Stimulated activated effector memory CD8-positive, alpha-beta T cell treated with anti-CD3 and anti-CD28 coated beads, Interleukin-12 subunit alpha, Interleukin-12 subunit beta, amount 100 ng/mL, for 72 hours (primary cell): ENCODE results near the gene EN2.

Source experiments
- ATAC-seq: fragments of 150-1000 bp; cut with Tn5 transposase; 2 replicates; pipeline ENCODE4 v1.10.0; 2021
- DNase-seq, 2 donors: peaks; one replicate each; pipeline ENCODE4 v3.0.0; 2021 to 2022; ENCODE audit warnings: low spot score in 2 of 2
- H3K27ac Mint-ChIP-seq: one replicate; pipeline ENCODE4 v1.8.0; 2022; ENCODE audit warnings: mild to moderate bottlenecking, mixed read lengths
- H3K36me3 Mint-ChIP-seq: one replicate; pipeline ENCODE4 v1.8.0; 2022; ENCODE audit warnings: mild to moderate bottlenecking, mixed read lengths
- H3K4me1 Mint-ChIP-seq: one replicate; pipeline ENCODE4 v1.8.0; 2022; ENCODE audit warnings: mixed read lengths
- H3K4me3 Mint-ChIP-seq: one replicate; pipeline ENCODE4 v1.8.0; 2022; ENCODE audit warnings: mild to moderate bottlenecking, mixed read lengths
- H3K9me3 Mint-ChIP-seq: one replicate; pipeline ENCODE4 v1.8.0; 2022; ENCODE audit warnings: mixed read lengths

The EN2 gene

GRCh38 chr7:155422599-155423336 lies 35.2 kb upstream of the EN2 start:
- DNase-seq (no peak), ATAC-seq (no peak)
- no peaks in the 10 kb centered on the region for H3K36me3 Mint-ChIP-seq
- H3K4me1 Mint-ChIP-seq = no peaks in the 10 kb centered on the region
- H3K9me3 Mint-ChIP-seq = no peaks in the 10 kb centered on the region
- no peak overlapping the region for H3K27ac Mint-ChIP-seq
- H3K4me3 Mint-ChIP-seq = no peak overlapping the region

- ATAC-seq = no peak
- Mint-ChIP-seq H3K27ac (no peak overlapping the region), H3K9me3 (no peaks in the 10 kb centered on the region), H3K4me3 (no peak overlapping the region), H3K36me3 (no peaks in the 10 kb centered on the region), H3K4me1 (no peaks in the 10 kb centered on the region)
- no peak for DNase-seq
Measured at GRCh38 chr7:155423337-155424285, 34.3 kb upstream of the EN2 start.

GRCh38 chr7:155424301-155425010 lies 33.5 kb upstream of the EN2 start:
- Mint-ChIP-seq H3K36me3 (no peaks in the 10 kb centered on the region), H3K4me3 (no peak overlapping the region), H3K9me3 (no peaks in the 10 kb centered on the region), H3K27ac (no peak overlapping the region), H3K4me1 (no peaks in the 10 kb centered on the region)
- ATAC-seq (no peak), DNase-seq (no peak)

GRCh38 chr7:155425011-155425340 lies 33.0 kb upstream of the EN2 start:
- ATAC-seq = no peak
- no peak overlapping the region for H3K27ac Mint-ChIP-seq
- H3K4me1 Mint-ChIP-seq = no peaks in the 10 kb centered on the region
- no peaks in the 10 kb centered on the region for H3K36me3 Mint-ChIP-seq
- DNase-seq = no peak
- no peaks in the 10 kb centered on the region for H3K9me3 Mint-ChIP-seq
- H3K4me3 Mint-ChIP-seq = no peak overlapping the region

GRCh38 chr7:155425887-155426286 lies 32.0 kb upstream of the EN2 start:
- ATAC-seq = no peak
- H3K27ac Mint-ChIP-seq = no peak overlapping the region
- H3K9me3 Mint-ChIP-seq = no peaks in the 10 kb centered on the region
- no peaks in the 10 kb centered on the region for H3K36me3 Mint-ChIP-seq
- H3K4me1 Mint-ChIP-seq = no peaks in the 10 kb centered on the region
- no peak for DNase-seq
- H3K4me3 Mint-ChIP-seq = no peak overlapping the region

- Mint-ChIP-seq H3K4me3 (no peak overlapping the region), H3K27ac (no peak overlapping the region), H3K36me3 (no peaks in the 10 kb centered on the region), H3K9me3 (no peaks in the 10 kb centered on the region), H3K4me1 (no peaks in the 10 kb centered on the region)
- DNase-seq (no peak), ATAC-seq (no peak)
Measured at GRCh38 chr7:155426543-155427410, 31.2 kb upstream of the EN2 start.

GRCh38 chr7:155427411-155428038 lies 30.4 kb upstream of the EN2 start:
- no peaks in the 10 kb centered on the region for H3K9me3 Mint-ChIP-seq
- H3K4me3 Mint-ChIP-seq = no peak overlapping the region
- no peak overlapping the region for H3K27ac Mint-ChIP-seq
- no peaks in the 10 kb centered on the region for H3K4me1 Mint-ChIP-seq
- DNase-seq (no peak), ATAC-seq (no peak)
- H3K36me3 Mint-ChIP-seq = no peaks in the 10 kb centered on the region

GRCh38 chr7:155428171-155428834 lies 29.6 kb upstream of the EN2 start:
- Mint-ChIP-seq H3K4me3 (no peak overlapping the region), H3K4me1 (no peaks in the 10 kb centered on the region), H3K36me3 (no peaks in the 10 kb centered on the region), H3K27ac (no peak overlapping the region), H3K9me3 (no peaks in the 10 kb centered on the region)
- no peak for DNase-seq
- ATAC-seq = no peak

- Mint-ChIP-seq H3K36me3 (no peaks in the 10 kb centered on the region), H3K9me3 (no peaks in the 10 kb centered on the region), H3K4me1 (no peaks in the 10 kb centered on the region)
Measured at GRCh38 chr7:155429651-155430050, 28.3 kb upstream of the EN2 start.

GRCh38 chr7:155430606-155431005 lies 27.3 kb upstream of the EN2 start:
- no peak overlapping the region for H3K27ac Mint-ChIP-seq
- H3K4me3 Mint-ChIP-seq = no peak overlapping the region
- no peaks in the 10 kb centered on the region for H3K9me3 Mint-ChIP-seq
- ATAC-seq (no peak), DNase-seq (no peak)
- H3K4me1 Mint-ChIP-seq = no peaks in the 10 kb centered on the region
- no peaks in the 10 kb centered on the region for H3K36me3 Mint-ChIP-seq

More at GRCh38 chr7:155429651-155430050, 28.3 kb upstream of the EN2 start:
- H3K27ac Mint-ChIP-seq = no peak overlapping the region
- H3K4me3 Mint-ChIP-seq = no peak overlapping the region
- DNase-seq = no peak
- no peak for ATAC-seq

GRCh38 chr7:155431231-155431630 lies 26.7 kb upstream of the EN2 start:
- Mint-ChIP-seq H3K4me1 (no peaks in the 10 kb centered on the region), H3K4me3 (no peak overlapping the region), H3K36me3 (no peaks in the 10 kb centered on the region), H3K27ac (no peak overlapping the region), H3K9me3 (no peaks in the 10 kb centered on the region)
- DNase-seq (no peak), ATAC-seq (no peak)

- no peaks in the 10 kb centered on the region for H3K9me3 Mint-ChIP-seq
- no peak overlapping the region for H3K4me3 Mint-ChIP-seq
- ATAC-seq (no peak), DNase-seq (no peak)
- no peaks in the 10 kb centered on the region for H3K4me1 Mint-ChIP-seq
- no peak overlapping the region for H3K27ac Mint-ChIP-seq
- no peaks in the 10 kb centered on the region for H3K36me3 Mint-ChIP-seq
Measured at GRCh38 chr7:155431711-155432110, 26.2 kb upstream of the EN2 start.

GRCh38 chr7:155435110-155435509 lies 22.8 kb upstream of the EN2 start:
- DNase-seq = no peak
- H3K4me1 Mint-ChIP-seq = no peaks in the 10 kb centered on the region
- H3K4me3 Mint-ChIP-seq = no peak overlapping the region
- H3K9me3 Mint-ChIP-seq = no peaks in the 10 kb centered on the region
- ATAC-seq = no peak
- no peak overlapping the region for H3K27ac Mint-ChIP-seq
- H3K36me3 Mint-ChIP-seq = no peaks in the 10 kb centered on the region

- Mint-ChIP-seq H3K36me3 (no peaks in the 10 kb centered on the region), H3K27ac (no peak overlapping the region), H3K4me1 (no peaks in the 10 kb centered on the region), H3K4me3 (no peak overlapping the region), H3K9me3 (no peaks in the 10 kb centered on the region)
- no peak for ATAC-seq
- no peak for DNase-seq
Measured at GRCh38 chr7:155437836-155438235, 20.1 kb upstream of the EN2 start.
